ENCODE measurements around the gene ZNF362. TPM values are rescaled to one million over a fixed set of nuclear protein-coding genes. Genes with fewer than 3 reads are reported as not detected.

ZNF362 gene
- total RNA-seq, 1 donor from 2014 or later: 24.6 TPM

DNA sequence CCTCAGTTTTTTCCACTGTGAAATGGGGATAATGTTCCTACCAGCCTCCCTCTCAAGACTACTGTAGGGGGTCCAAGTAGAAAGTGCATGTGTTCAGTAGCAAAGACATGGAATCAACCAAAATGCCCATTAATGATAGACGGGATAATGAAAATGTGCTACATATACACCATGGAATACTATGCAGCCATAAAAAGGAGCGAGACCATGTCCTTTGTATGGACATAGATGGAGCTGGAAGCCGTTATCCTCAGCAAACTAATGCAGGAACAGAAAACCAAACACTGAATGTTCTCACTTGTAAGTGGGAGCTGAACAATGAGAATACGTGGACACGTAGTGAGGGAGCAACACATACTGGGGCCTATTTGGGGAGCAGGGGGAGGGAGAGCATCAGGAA is 6.1 kb upstream of the ZNF362 start:
- DNase-seq (ENCODE audit: extremely low spot score in 2 of 2): no peak
- TF ChIP-seq POLR2AphosphoS5 (IDR thresholded peaks at IDR 0.05; ENCODE audit: insufficient read depth in 1 of 2, low read depth in 1 of 2) (no peak), POLR2A (IDR thresholded peaks at IDR 0.05) (no peak)
- TF ChIP-seq, protein P1, sequence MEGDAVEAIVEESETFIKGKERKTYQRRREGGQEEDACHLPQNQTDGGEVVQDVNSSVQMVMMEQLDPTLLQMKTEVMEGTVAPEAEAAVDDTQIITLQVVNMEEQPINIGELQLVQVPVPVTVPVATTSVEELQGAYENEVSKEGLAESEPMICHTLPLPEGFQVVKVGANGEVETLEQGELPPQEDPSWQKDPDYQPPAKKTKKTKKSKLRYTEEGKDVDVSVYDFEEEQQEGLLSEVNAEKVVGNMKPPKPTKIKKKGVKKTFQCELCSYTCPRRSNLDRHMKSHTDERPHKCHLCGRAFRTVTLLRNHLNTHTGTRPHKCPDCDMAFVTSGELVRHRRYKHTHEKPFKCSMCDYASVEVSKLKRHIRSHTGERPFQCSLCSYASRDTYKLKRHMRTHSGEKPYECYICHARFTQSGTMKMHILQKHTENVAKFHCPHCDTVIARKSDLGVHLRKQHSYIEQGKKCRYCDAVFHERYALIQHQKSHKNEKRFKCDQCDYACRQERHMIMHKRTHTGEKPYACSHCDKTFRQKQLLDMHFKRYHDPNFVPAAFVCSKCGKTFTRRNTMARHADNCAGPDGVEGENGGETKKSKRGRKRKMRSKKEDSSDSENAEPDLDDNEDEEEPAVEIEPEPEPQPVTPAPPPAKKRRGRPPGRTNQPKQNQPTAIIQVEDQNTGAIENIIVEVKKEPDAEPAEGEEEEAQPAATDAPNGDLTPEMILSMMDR (IDR thresholded peaks at IDR 0.05): no peak
- no peaks in the 10 kb centered on the region for H3K9me3 ChIP-seq
- no peaks in the 10 kb centered on the region for H3K36me3 ChIP-seq
- intact Hi-C loops (cut with DNase I): no loop called here
- no peak overlapping the region for H3K27ac ChIP-seq
- H3K4me3 ChIP-seq: no peak overlapping the region
- H3K4me1 ChIP-seq: no peaks in the 10 kb centered on the region
- no peaks in the 10 kb centered on the region for H3K27me3 ChIP-seq

DNA sequence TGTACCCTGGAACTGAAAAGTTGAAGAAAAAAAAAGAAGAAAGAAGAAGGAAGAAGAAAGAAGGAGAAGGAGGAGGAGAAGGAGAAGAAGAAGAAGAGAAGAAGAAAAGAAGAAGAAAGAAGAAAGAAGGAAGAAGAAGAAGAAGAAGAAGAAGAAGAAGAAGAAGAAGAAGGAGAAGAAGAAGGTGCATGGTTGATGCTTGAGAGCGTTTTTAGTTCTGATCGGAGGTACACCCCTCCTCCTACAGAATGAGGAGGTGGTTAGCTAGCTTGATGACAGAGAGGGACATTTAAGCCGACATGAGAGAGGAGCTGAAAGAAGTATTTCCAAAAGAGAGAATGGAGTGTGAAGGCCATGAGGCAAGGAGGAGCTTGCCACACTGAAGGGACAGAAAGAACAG is 5.6 kb upstream of the ZNF362 start:
- H3K36me3 ChIP-seq: no peaks in the 10 kb centered on the region
- no peak overlapping the region for H3K27ac ChIP-seq
- H3K4me1 ChIP-seq: no peaks in the 10 kb centered on the region
- no peaks in the 10 kb centered on the region for H3K27me3 ChIP-seq
- no peaks in the 10 kb centered on the region for H3K9me3 ChIP-seq
- intact Hi-C loops (cut with DNase I): no loop called here
- DNase-seq (ENCODE audit: extremely low spot score in 2 of 2): no peak
- TF ChIP-seq, protein P1 (IDR thresholded peaks at IDR 0.05): no peak
- no peak for TF ChIP-seq POLR2A (IDR thresholded peaks at IDR 0.05)
- TF ChIP-seq POLR2AphosphoS5 (IDR thresholded peaks at IDR 0.05; ENCODE audit: insufficient read depth in 1 of 2, low read depth in 1 of 2): no peak
- no peak overlapping the region for H3K4me3 ChIP-seq

DNA sequence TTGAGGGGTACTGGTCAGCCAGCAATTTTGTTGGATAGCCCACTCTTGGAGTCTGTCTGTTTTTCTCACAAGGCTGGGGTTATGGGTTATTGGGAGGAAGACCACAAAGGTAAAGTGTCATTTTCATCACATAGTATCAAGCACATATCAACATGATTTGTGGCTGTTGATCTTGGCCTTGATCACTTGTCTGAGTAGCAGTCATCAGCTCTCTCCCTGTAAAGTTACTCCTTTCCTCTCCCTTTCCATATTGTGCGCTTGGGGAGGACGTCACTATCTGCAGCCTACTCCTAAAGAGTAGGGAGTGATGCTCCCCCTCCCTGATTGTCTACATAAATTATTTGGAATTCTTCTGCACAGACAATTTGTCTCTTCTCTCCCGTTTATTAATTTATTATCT is 1.8 kb upstream of the ZNF362 start:
- TF ChIP-seq, protein P1 (IDR thresholded peaks at IDR 0.05): no peak
- no peak for TF ChIP-seq POLR2AphosphoS5 (IDR thresholded peaks at IDR 0.05; ENCODE audit: insufficient read depth in 1 of 2, low read depth in 1 of 2)
- no peak for TF ChIP-seq POLR2A (IDR thresholded peaks at IDR 0.05)
- H3K36me3 ChIP-seq: no peaks in the 10 kb centered on the region
- H3K27me3 ChIP-seq: no peaks in the 10 kb centered on the region
- no peak overlapping the region for H3K4me3 ChIP-seq
- no peak overlapping the region for H3K27ac ChIP-seq
- peaks cover 27% of the 10 kb centered on the region for H3K4me1 ChIP-seq
- intact Hi-C loops (cut with DNase I): no loop called here
- no peaks in the 10 kb centered on the region for H3K9me3 ChIP-seq
- DNase-seq (ENCODE audit: extremely low spot score in 2 of 2): no peak

DNA sequence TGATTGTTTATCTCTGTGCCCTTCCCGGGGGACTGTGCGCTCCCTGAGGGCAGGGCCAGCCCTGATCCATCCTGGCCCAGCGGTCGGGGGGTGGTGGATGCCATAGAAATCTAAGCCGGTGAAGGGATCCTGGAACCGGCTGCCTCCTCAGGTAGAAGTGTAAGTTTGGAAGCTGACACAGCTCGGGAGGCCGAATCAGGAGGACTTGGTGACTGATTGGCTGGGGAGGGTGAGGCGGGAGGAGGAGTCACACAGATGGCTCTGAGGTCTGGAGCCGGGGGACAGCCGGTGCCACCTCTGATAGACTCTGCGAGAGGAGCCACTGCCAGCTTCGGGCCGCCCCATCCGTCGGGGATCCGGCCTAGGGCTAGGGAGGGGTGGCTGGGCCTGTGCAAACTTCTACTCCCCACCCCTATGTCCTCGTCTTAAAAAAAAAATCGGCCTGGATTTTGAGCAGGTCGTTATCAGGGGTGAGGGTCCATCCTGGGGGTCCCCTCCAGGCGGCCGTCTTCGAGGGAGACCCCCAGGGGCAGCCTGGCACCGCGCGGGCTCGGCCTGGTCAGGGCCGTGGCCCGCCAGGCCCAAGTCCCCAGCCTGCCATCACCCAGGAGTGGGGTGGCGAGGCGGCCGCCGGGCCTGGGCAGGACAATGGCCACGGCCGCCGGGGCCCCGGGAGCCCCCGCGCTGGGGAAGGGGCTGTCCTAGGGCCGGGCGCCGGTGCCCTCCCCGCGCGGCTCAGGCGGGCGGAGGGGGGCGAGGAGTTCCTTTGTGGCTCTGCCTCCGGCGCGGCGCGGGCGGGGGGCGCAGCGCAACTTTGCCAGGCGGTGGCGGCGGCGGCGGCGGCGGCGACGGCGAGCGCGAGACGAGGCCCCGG is 708 bp upstream of the ZNF362 start:
- no peaks in the 10 kb centered on the region for H3K36me3 ChIP-seq
- H3K27me3 ChIP-seq: no peaks in the 10 kb centered on the region
- H3K27ac ChIP-seq: peak overlapping the region; percentile 97
- TF ChIP-seq POLR2A (IDR thresholded peaks at IDR 0.05) (peak in 1 of 2 donors; percentile 41), POLR2AphosphoS5 (IDR thresholded peaks at IDR 0.05; ENCODE audit: insufficient read depth in 1 of 2, low read depth in 1 of 2) (peak in 1 of 2 donors; percentile 82)
- TF ChIP-seq, protein P1 (IDR thresholded peaks at IDR 0.05): no peak
- intact Hi-C loops (cut with DNase I): no loop called here
- H3K4me3 ChIP-seq: peak overlapping the region; percentile 57 to 75
- H3K9me3 ChIP-seq: no peaks in the 10 kb centered on the region
- H3K4me1 ChIP-seq: peaks cover 37% of the 10 kb centered on the region
- DNase-seq (ENCODE audit: extremely low spot score in 2 of 2): peak in 1 of 2 donors; percentile 91

DNA sequence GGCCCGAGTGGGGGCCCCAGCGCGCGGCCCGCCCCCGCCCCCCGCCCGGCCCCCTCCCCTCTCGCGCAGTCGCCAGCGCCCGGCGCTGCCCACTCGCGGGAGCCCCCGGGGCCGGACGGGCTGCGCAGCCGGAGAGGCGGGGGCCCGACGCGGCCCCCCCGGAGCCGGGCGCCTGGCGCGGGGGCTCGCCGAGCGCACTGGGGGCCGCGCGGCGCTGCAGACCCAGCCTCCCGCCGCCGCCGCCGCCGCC is 146 bp upstream of the ZNF362 start:
- TF ChIP-seq POLR2A (IDR thresholded peaks at IDR 0.05) (no peak), POLR2AphosphoS5 (IDR thresholded peaks at IDR 0.05; ENCODE audit: insufficient read depth in 1 of 2, low read depth in 1 of 2) (no peak)
- TF ChIP-seq, protein P1 (IDR thresholded peaks at IDR 0.05): no peak
- intact Hi-C loops (cut with DNase I): no loop called here
- no peaks in the 10 kb centered on the region for H3K36me3 ChIP-seq
- peak overlapping the region; percentile 69 to 75 for H3K4me3 ChIP-seq
- H3K27ac ChIP-seq: peak overlapping the region; percentile 97
- peaks cover 43% of the 10 kb centered on the region for H3K4me1 ChIP-seq
- DNase-seq (ENCODE audit: extremely low spot score in 2 of 2): no peak
- H3K9me3 ChIP-seq: no peaks in the 10 kb centered on the region
- no peaks in the 10 kb centered on the region for H3K27me3 ChIP-seq
